Limb (tissue), 2 donors: Measurements from ENCODE around the gene TMX3.

Experiments used
- DNase-seq, 2 donors: peaks; one replicate each; pipeline ENCODE4 v3.0.0-alpha.2; 2016; ENCODE audit errors: extremely low spot score in 2 of 2

TMX3 gene

GRCh38 chr18:68714712-68715496 lies at the start of gene TMX3:
Gene TMX3 (minus strand): TSS chr18:68715108. CDS start chr18:68714981, 127 bp downstream.
- peak; percentile 93 to 95 for DNase-seq

- DNase-seq: no peak
These were observed 49.1 kb upstream of the TMX3 start for GRCh38 chr18:68764016-68764415.

- DNase-seq: no peak
These were observed 48.2 kb upstream of the TMX3 start for GRCh38 chr18:68763083-68763482.

GRCh38 chr18:68759308-68759707 lies 44.4 kb upstream of the TMX3 start:
- no peak for DNase-seq

- DNase-seq: peak in 1 of 2 donors; percentile 41
These were observed 42.2 kb upstream of the TMX3 start for GRCh38 chr18:68757126-68757525.

GRCh38 chr18:68742206-68742605 lies 27.3 kb upstream of the TMX3 start:
- DNase-seq: no peak

GRCh38 chr18:68740966-68741365 lies 26.1 kb upstream of the TMX3 start:
- DNase-seq: no peak

- no peak for DNase-seq
These were observed 24.6 kb upstream of the TMX3 start for GRCh38 chr18:68739462-68739861.

- DNase-seq: no peak
These were observed 23.7 kb upstream of the TMX3 start for GRCh38 chr18:68738564-68738963.

GRCh38 chr18:68735483-68736343 lies 20.8 kb upstream of the TMX3 start:
- peak in 1 of 2 donors; percentile 39 for DNase-seq

- no peak for DNase-seq
These were observed 19.4 kb upstream of the TMX3 start for GRCh38 chr18:68734308-68734707.

- no peak for DNase-seq
These were observed 18.8 kb upstream of the TMX3 start for GRCh38 chr18:68733707-68734106.

GRCh38 chr18:68728081-68728700 lies 13.3 kb upstream of the TMX3 start:
- DNase-seq: no peak

- no peak for DNase-seq
These were observed 12.6 kb upstream of the TMX3 start for GRCh38 chr18:68727506-68727905.

GRCh38 chr18:68725346-68725745 lies 10.4 kb upstream of the TMX3 start:
- DNase-seq: no peak

- no peak for DNase-seq
These were observed 9.1 kb upstream of the TMX3 start for GRCh38 chr18:68724021-68724420.

GRCh38 chr18:68723539-68723938 lies 8.6 kb upstream of the TMX3 start:
- DNase-seq: no peak

GRCh38 chr18:68722821-68723220 lies 7.9 kb upstream of the TMX3 start:
- no peak for DNase-seq

- DNase-seq: no peak
These were observed 7.0 kb upstream of the TMX3 start for GRCh38 chr18:68721681-68722583.

- peak; percentile 8 to 48 for DNase-seq
These were observed 569 bp downstream of the TMX3 start for GRCh38 chr18:68714366-68714711.

GRCh38 chr18:68713796-68714195 lies 1.1 kb downstream of the TMX3 start:
- no peak for DNase-seq
